HCT116 (cell line): ENCODE data around the gene SZRD1. TPM values are rescaled to one million over a fixed set of nuclear protein-coding genes. Genes with fewer than 3 reads are reported as not detected.
A peak's percentile ranks its signal among the peaks of the same experiment; 100 is the strongest.

ENCODE experiments used
- ATAC-seq: fragments of 200-7000 bp; cut with Tn5 transposase; 2 replicates; pipeline ENCODE4 v1.9.1; 2020; ENCODE audit warnings: mild to moderate bottlenecking, moderate library complexity
- BruUV-seq: library from RNA; stranded (reverse); fragments of 400-500 nt; replicated peaks from 2 replicates; lab custom pipeline; 2021; lab: Mats Ljungman, UMichigan
- CTCF ChIA-PET: fragments of 300-600 bp; sonication (Branson Sonifier 250); formaldehyde crosslinking; loops from one replicate; lab custom pipeline; 2021; ENCODE audit warnings: antibody characterized with exemption; lab: Charles Lee
- POLR2A ChIA-PET: fragments of 300-600, 350-600 bp; sonication (Branson Sonifier 250); formaldehyde crosslinking; loops from one replicate; lab custom pipeline; 2021; ENCODE audit warnings: antibody characterized with exemption; lab: Charles Lee
- RAD21 ChIA-PET, 2 experiments: fragments of 300-600 bp; sonication (Branson Sonifier 250); formaldehyde crosslinking; loops; one replicate each; lab custom pipeline; 2023; ENCODE audit warnings: low total read pairs in 2 of 2; ENCODE audit not compliant: uncharacterized antibody in 2 of 2, unreplicated experiment in 2 of 2, low non-redundant PET in 1 of 2; lab: Charles Lee
- DNase-seq: peaks from one replicate; pipeline ENCODE4 v3.0.0-alpha.2; 2010; ENCODE audit warnings: low read depth, low spot score
- H2AFZ ChIP-seq: fragments of 200-600 bp; shearing (Covaris generic), sonication (generic); 2 replicates; pipeline ENCODE4 v1.6.1; 2017; ENCODE audit warnings: low read depth, mixed run types, mixed read lengths, antibody characterized with exemption, low read length; ENCODE audit not compliant: poor library complexity, severe bottlenecking
- H3K27ac ChIP-seq: 2 replicates; pipeline ENCODE4 v1.5.1; 2012; ENCODE audit warnings: low read depth, low read length
- H3K27me3 ChIP-seq: fragments of 200-600 bp; sonication (generic); 2 replicates; pipeline ENCODE4 v1.6.1; 2016; ENCODE audit warnings: mixed run types, low read length, mixed read lengths; ENCODE audit not compliant: insufficient read depth
- H3K36me3 ChIP-seq, 2 experiments: fragments of 200-500 bp in 1 of 2; fragments of 200-600 bp in 1 of 2; sonication (Bioruptor generic) in 1 of 2; sonication (generic) in 1 of 2; 2 replicates each; pipeline versions ENCODE4 v1.5.1 to v1.6.1; 2014 to 2016; ENCODE audit warnings: low read length in 2 of 2, inconsistent platforms in 1 of 2, mixed read lengths in 1 of 2, mixed run types in 1 of 2; ENCODE audit not compliant: insufficient read depth in 2 of 2, control insufficient read depth in 1 of 2
- H3K4me1 ChIP-seq, 2 experiments: fragments of 200-600 bp in 1 of 2; sonication (generic) in 1 of 2; 2 replicates each; pipeline versions ENCODE4 v1.5.1 to v1.6.1; 2012 to 2017; ENCODE audit warnings: low read length in 2 of 2, inconsistent platforms in 1 of 2, mild to moderate bottlenecking in 1 of 2, mixed read lengths in 1 of 2, mixed run types in 1 of 2, moderate library complexity in 1 of 2; ENCODE audit not compliant: insufficient read depth in 2 of 2, control insufficient read depth in 1 of 2
- H3K4me2 ChIP-seq: fragments of 200-600 bp; sonication (generic); 2 replicates; pipeline ENCODE4 v1.6.1; 2017; ENCODE audit warnings: mixed run types, low read length, mixed read lengths
- H3K4me3 ChIP-seq, 2 experiments: fragments of 200-600 bp in 1 of 2; sonication (generic) in 1 of 2; replicated peaks in 1 of 2; 2 replicates each; pipeline ENCODE4 v1.5.1; 2011 to 2016; ENCODE audit warnings: low read length in 2 of 2, control low read depth in 1 of 2, low read depth in 1 of 2, mild to moderate bottlenecking in 1 of 2, mixed read lengths in 1 of 2, mixed run types in 1 of 2
- H3K79me2 ChIP-seq: fragments of 200-600 bp; sonication (generic); 2 replicates; pipeline ENCODE4 v1.6.1; 2017; ENCODE audit warnings: mild to moderate bottlenecking, mixed run types, low read length, moderate library complexity, mixed read lengths; ENCODE audit not compliant: insufficient read depth
- H3K9ac ChIP-seq: fragments of 200-600 bp; sonication (generic); 2 replicates; pipeline ENCODE4 v1.6.1; 2016; ENCODE audit warnings: low read length, mixed read lengths
- H3K9me2 ChIP-seq: fragments of 200-600 bp; sonication (generic), shearing (Covaris generic); 2 replicates; pipeline ENCODE4 v1.6.1; 2017; ENCODE audit warnings: mixed run types, mild to moderate bottlenecking, moderate library complexity; ENCODE audit not compliant: insufficient read depth
- H3K9me3 ChIP-seq, 2 experiments: fragments of 200-500 bp in 1 of 2; fragments of 200-600 bp in 1 of 2; sonication (Bioruptor generic) in 1 of 2; sonication (generic) in 1 of 2; 2 replicates each; pipeline ENCODE4 v1.6.1; 2014 to 2017; ENCODE audit warnings: low read length in 2 of 2, mixed read lengths in 2 of 2, inconsistent platforms in 1 of 2, low read depth in 1 of 2, mild to moderate bottlenecking in 1 of 2, mixed run types in 1 of 2, moderate library complexity in 1 of 2; ENCODE audit not compliant: control insufficient read depth in 1 of 2, insufficient read depth in 1 of 2
- H4K20me1 ChIP-seq: fragments of 200-600 bp; sonication (generic), shearing (Covaris generic); 2 replicates; pipeline ENCODE4 v1.6.1; 2017; ENCODE audit warnings: mixed run types, mild to moderate bottlenecking, moderate library complexity; ENCODE audit not compliant: insufficient read depth
- ATF3 ChIP-seq: IDR thresholded peaks from 2 replicates; pipeline ENCODE4 v1.6.1; 2012
- CBX3 ChIP-seq: IDR thresholded peaks from 2 replicates; pipeline ENCODE4 v1.6.1; 2012; ENCODE audit warnings: low read depth
- CEBPB ChIP-seq: IDR thresholded peaks from 2 replicates; pipeline ENCODE4 v1.6.1; 2012; ENCODE audit warnings: low read depth
- MAX ChIP-seq: IDR thresholded peaks from 2 replicates; pipeline ENCODE4 v1.6.1; 2012
- RAD21 ChIP-seq: IDR thresholded peaks from 2 replicates; pipeline ENCODE4 v1.6.1; 2012; ENCODE audit warnings: low read depth, mild to moderate bottlenecking
- intact Hi-C: fragments of 100-400 bp; cut with micrococcal nuclease; formaldehyde crosslinking; loops from 2 replicates; pipeline ENCODE4 v1.10.0; 2022
- total RNA-seq: library from RNA; stranded (reverse); gene quantifications from one replicate; pipeline ENCODE4 v1.2.1, GENCODE V29; 2021; ENCODE audit not compliant: unreplicated experiment
- TF ChIP-seq, protein P1 (sequence below): IDR thresholded peaks from 2 replicates; pipeline ENCODE4 v1.6.1; 2012; ENCODE audit warnings: low read depth

The SZRD1 gene
- total RNA-seq, 1 experiment from 2014 or later = 141 TPM

GRCh38 chr1:16391411-16391810, 24.4 kb downstream of the SZRD1 start:
- H3K9me2 ChIP-seq = no peaks in the 10 kb centered on the region
- BruUV-seq = no TSS peak
- H3K27ac ChIP-seq = no peak overlapping the region
- peaks cover 26% of the 10 kb centered on the region for H4K20me1 ChIP-seq
- no peak for ATAC-seq
- H3K4me1 ChIP-seq = peaks cover 19 to 31% of the 10 kb centered on the region in 2 experiments
- H3K36me3 ChIP-seq = peaks cover 11 to 19% of the 10 kb centered on the region in 2 experiments; a peak in 3 of 4 replicates
- DNase-seq = no peak
- no peaks in the 10 kb centered on the region for H3K9me3 ChIP-seq
- TF ChIP-seq CEBPB (0 out of 2 replicates have a peak, but pooled peaks have one; percentile 12), ATF3 (no peak)
- H2AFZ ChIP-seq = no peak overlapping the region
- no peak overlapping the region for H3K9ac ChIP-seq
- peaks cover 79% of the 10 kb centered on the region for H3K79me2 ChIP-seq
- H3K27me3 ChIP-seq = no peaks in the 10 kb centered on the region
- ChIA-PET POLR2A (no interaction called here), RAD21 (no interaction called here), CTCF (no interaction called here)
- H3K4me2 ChIP-seq = no peak overlapping the region
- intact Hi-C loops = no loop called here
- no peak overlapping the region for H3K4me3 ChIP-seq

DNA sequence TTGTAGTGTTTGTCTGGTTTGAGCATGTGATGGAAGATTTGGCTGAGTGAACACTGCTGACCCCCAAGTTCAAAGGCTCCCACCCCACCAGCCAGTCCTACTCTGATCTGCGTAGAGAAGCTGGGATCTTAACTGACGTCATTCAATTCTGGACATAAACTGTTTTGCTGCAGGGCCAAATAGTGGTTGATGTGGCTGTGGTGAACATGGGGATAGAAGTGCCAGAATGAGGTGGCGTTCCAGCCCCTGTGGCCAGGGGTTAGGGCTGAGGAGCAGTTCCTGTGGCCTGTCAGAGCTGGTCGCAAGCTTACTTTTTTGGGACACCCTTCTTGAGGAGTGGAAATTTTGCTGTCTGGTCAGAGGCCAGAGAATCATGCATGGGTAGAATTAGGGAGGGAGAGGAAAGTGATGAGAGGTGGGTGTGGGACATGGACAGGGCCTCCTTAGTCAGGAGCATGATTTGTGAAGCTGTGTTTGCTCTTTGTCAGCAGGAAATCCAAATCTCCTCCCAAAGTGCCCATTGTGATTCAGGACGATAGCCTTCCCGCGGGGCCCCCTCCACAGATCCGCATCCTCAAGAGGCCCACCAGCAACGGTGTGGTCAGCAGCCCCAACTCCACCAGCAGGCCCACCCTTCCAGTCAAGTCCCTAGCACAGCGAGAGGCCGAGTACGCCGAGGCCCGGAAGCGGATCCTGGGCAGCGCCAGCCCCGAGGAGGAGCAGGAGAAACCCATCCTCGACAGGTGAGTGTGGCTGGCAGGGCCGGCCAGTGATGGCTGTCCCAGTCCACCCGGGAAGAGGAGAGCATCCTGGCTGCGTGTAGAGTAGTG, 25.9 kb downstream of the SZRD1 start:
- Histone ChIP-seq H3K9ac (no peak overlapping the region), H3K27ac (no peak overlapping the region), H2AFZ (no peak overlapping the region), H3K36me3 (peaks cover 13 to 25% of the 10 kb centered on the region in 2 experiments; a peak in 3 of 4 replicates), H4K20me1 (peaks cover 18% of the 10 kb centered on the region), H3K27me3 (no peaks in the 10 kb centered on the region), H3K9me2 (no peaks in the 10 kb centered on the region), H3K79me2 (peaks cover 64% of the 10 kb centered on the region), H3K4me2 (no peak overlapping the region), H3K9me3 (no peaks in the 10 kb centered on the region), H3K4me3 (no peak overlapping the region), H3K4me1 (peaks cover 4 to 19% of the 10 kb centered on the region in 2 experiments; a peak in 3 of 4 replicates)
- ChIA-PET CTCF (interaction anchor here (0.9 kb wide), 1 partner anchor 30 kb away, joined by 3 read pairs; no protein-coding TSS in a partner anchor), POLR2A (no interaction called here), RAD21 (no interaction called here)
- ATAC-seq (peak; percentile 13; the same call in 1 of the 2 replicates), DNase-seq (no peak)
- BruUV-seq = no TSS peak
- TF ChIP-seq CBX3 (no peak), MAX (no peak), RAD21 (no peak), CEBPB (no peak)
- TF ChIP-seq, protein P1, sequence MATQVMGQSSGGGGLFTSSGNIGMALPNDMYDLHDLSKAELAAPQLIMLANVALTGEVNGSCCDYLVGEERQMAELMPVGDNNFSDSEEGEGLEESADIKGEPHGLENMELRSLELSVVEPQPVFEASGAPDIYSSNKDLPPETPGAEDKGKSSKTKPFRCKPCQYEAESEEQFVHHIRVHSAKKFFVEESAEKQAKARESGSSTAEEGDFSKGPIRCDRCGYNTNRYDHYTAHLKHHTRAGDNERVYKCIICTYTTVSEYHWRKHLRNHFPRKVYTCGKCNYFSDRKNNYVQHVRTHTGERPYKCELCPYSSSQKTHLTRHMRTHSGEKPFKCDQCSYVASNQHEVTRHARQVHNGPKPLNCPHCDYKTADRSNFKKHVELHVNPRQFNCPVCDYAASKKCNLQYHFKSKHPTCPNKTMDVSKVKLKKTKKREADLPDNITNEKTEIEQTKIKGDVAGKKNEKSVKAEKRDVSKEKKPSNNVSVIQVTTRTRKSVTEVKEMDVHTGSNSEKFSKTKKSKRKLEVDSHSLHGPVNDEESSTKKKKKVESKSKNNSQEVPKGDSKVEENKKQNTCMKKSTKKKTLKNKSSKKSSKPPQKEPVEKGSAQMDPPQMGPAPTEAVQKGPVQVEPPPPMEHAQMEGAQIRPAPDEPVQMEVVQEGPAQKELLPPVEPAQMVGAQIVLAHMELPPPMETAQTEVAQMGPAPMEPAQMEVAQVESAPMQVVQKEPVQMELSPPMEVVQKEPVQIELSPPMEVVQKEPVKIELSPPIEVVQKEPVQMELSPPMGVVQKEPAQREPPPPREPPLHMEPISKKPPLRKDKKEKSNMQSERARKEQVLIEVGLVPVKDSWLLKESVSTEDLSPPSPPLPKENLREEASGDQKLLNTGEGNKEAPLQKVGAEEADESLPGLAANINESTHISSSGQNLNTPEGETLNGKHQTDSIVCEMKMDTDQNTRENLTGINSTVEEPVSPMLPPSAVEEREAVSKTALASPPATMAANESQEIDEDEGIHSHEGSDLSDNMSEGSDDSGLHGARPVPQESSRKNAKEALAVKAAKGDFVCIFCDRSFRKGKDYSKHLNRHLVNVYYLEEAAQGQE = no peak
- intact Hi-C loops = no loop called here
